Fibroblast of lung (primary cell): ENCODE measurements around the gene TMEM255B.

ENCODE experiments used
- EZH2 ChIP-seq: IDR thresholded peaks from 2 replicates; pipeline ENCODE4 v1.5.1; 2012; ENCODE audit warnings: low read length, control low read depth, mild to moderate bottlenecking; ENCODE audit errors: missing control alignments
- TF ChIP-seq, protein P1 (sequence below), 2 donors: IDR thresholded peaks in 1 of 2; conservative IDR thresholded peaks in 1 of 2; 1 replicate in 1 of 2; 2 replicates in 1 of 2; pipeline ENCODE4 v1.5.1; 2011 to 2012; ENCODE audit warnings: low read length in 2 of 2, control low read depth in 1 of 2, inconsistent platforms in 1 of 2, low read depth in 1 of 2, mild to moderate bottlenecking in 1 of 2

DNA sequence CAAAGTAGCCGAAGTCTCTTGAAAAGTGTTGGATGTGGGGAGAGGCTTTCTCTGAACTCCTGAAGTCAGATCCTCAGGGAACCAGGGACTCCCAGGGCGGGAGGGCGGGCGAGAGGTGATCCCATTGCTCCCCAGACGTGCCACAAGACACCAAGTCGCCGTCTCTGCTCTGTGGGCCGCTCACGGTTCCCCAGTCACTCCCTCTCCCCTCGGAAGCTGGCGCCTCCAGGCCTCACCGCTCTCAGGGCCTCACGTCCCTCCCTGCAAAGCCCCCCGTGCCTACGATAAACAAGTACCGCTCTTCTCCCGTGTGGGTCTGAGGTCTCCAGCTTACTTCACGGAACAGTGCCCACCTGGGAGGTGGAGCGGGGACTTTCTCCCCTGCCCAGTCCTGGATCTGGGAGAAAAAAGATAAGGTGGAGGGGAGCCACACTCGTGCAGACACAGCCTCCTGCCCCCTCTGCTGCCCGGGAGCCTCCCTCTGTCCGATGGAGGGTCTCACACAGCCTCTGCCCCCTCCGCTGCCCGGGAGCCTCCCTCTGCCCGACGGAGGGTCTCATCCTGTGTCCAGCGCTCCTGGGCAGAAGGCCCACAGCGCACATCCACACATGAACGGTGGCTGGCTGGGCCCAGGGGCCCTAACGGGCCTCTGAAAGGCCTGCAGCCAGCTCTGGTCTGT, 54.2 kb downstream of the TMEM255B start:
- TF ChIP-seq, protein P1, sequence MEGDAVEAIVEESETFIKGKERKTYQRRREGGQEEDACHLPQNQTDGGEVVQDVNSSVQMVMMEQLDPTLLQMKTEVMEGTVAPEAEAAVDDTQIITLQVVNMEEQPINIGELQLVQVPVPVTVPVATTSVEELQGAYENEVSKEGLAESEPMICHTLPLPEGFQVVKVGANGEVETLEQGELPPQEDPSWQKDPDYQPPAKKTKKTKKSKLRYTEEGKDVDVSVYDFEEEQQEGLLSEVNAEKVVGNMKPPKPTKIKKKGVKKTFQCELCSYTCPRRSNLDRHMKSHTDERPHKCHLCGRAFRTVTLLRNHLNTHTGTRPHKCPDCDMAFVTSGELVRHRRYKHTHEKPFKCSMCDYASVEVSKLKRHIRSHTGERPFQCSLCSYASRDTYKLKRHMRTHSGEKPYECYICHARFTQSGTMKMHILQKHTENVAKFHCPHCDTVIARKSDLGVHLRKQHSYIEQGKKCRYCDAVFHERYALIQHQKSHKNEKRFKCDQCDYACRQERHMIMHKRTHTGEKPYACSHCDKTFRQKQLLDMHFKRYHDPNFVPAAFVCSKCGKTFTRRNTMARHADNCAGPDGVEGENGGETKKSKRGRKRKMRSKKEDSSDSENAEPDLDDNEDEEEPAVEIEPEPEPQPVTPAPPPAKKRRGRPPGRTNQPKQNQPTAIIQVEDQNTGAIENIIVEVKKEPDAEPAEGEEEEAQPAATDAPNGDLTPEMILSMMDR (conservative IDR thresholded peaks at IDR 0.05 in 1 of 2, IDR thresholded peaks at IDR 0.05 in 1 of 2; ENCODE audit: low read depth in 1 of 2, low read length in 2 of 2) = no peak
- TF ChIP-seq EZH2 = no peak
